H1 (cell line): ENCODE results near the gene RHO. TPM values are rescaled to one million over a fixed set of nuclear protein-coding genes. Genes with fewer than 3 reads are reported as not detected.

Source experiments
- CTCF ChIA-PET: fragments of 300-600 bp; sonication (Branson Sonifier 250); formaldehyde crosslinking; loops from one replicate; lab custom pipeline; 2021; ENCODE audit not compliant: partially characterized antibody; lab: Charles Lee
- POLR2A ChIA-PET: fragments of 300-600 bp; sonication (Branson Sonifier 250); formaldehyde crosslinking; loops from one replicate; lab custom pipeline; 2021; ENCODE audit warnings: inconsistent platforms; ENCODE audit not compliant: partially characterized antibody; lab: Charles Lee
- DNase-seq, 2 experiments: peaks; one replicate each; pipeline versions ENCODE4 v3.0.0 to v3.0.0-alpha.2; 2010 to 2022; ENCODE audit warnings: low spot score in 2 of 2, low read depth in 1 of 2, mixed read lengths in 1 of 2
- FAIRE-seq: peaks from 2 replicates; lab custom pipeline; 2011; peaks lifted over from hg19 to GRCh38; lab: Jason Lieb, UNC
- H2AFZ ChIP-seq: 2 replicates; pipeline ENCODE4 v1.8.1; 2012; ENCODE audit warnings: low read length, inconsistent platforms
- H2AK5ac ChIP-seq: 2 replicates; pipeline ENCODE4 v1.6.1; 2013; ENCODE audit warnings: low read depth, low read length
- H2BK120ac ChIP-seq: replicated peaks from 2 replicates; pipeline ENCODE3; 2013; ENCODE audit warnings: low read depth, low read length, inconsistent platforms
- H2BK12ac ChIP-seq: 2 replicates; pipeline ENCODE4 v1.6.1; 2013; ENCODE audit warnings: low read depth, low read length
- H2BK15ac ChIP-seq: 2 replicates; pipeline ENCODE4 v1.6.1; 2013; ENCODE audit warnings: low read length
- H2BK20ac ChIP-seq: 2 replicates; pipeline ENCODE4 v1.6.1; 2013; ENCODE audit warnings: low read length
- H2BK5ac ChIP-seq: 2 replicates; pipeline ENCODE4 v1.6.1; 2013; ENCODE audit warnings: low read depth, low read length
- H3K14ac ChIP-seq: 2 replicates; pipeline ENCODE4 v1.6.1; 2013; ENCODE audit warnings: inconsistent platforms; ENCODE audit not compliant: insufficient read length
- H3K18ac ChIP-seq: 2 replicates; pipeline ENCODE4 v1.6.1; 2013; ENCODE audit warnings: low read length; ENCODE audit errors: extremely low read depth
- H3K23ac ChIP-seq: 2 replicates; pipeline ENCODE4 v1.6.1; 2013; ENCODE audit warnings: inconsistent platforms; ENCODE audit not compliant: insufficient read length
- H3K23me2 ChIP-seq: 2 replicates; pipeline ENCODE4 v1.6.1; 2013; ENCODE audit warnings: low read depth, low read length
- H3K27ac ChIP-seq: 2 replicates; pipeline ENCODE4 v1.6.1; 2011; ENCODE audit warnings: low read depth, low read length, inconsistent platforms
- H3K27me3 ChIP-seq, 4 experiments: replicated peaks in 1 of 4; 1 replicate in 1 of 4; 2 replicates in 3 of 4; pipeline versions ENCODE4 v1.6.1 to v1.8.1; 2011 to 2013; ENCODE audit warnings: low read length in 3 of 4, mild to moderate bottlenecking in 3 of 4, inconsistent platforms in 2 of 4, mixed read lengths in 2 of 4, moderate library complexity in 1 of 4; ENCODE audit not compliant: control insufficient read depth in 3 of 4, insufficient read depth in 3 of 4; ENCODE audit errors: extremely low read depth in 1 of 4
- H3K36me3 ChIP-seq, 4 experiments: 2 replicates each; pipeline versions ENCODE4 v1.6.1 to v1.8.1; 2011 to 2013; ENCODE audit warnings: mild to moderate bottlenecking in 4 of 4, low read length in 3 of 4, moderate library complexity in 2 of 4, control low read depth in 1 of 4, inconsistent platforms in 1 of 4; ENCODE audit not compliant: insufficient read depth in 4 of 4, control insufficient read depth in 2 of 4
- H3K4ac ChIP-seq: replicated peaks from 2 replicates; pipeline ENCODE3; 2013; ENCODE audit warnings: low read length, low read depth, mixed read lengths, inconsistent platforms; ENCODE audit not compliant: insufficient read length
- H3K4me1 ChIP-seq, 4 experiments: replicated peaks in 1 of 4; 1 replicate in 1 of 4; 2 replicates in 3 of 4; pipeline versions ENCODE4 v1.6.1 to v1.8.1; 2011 to 2013; ENCODE audit warnings: low read length in 3 of 4, inconsistent platforms in 2 of 4, mixed read lengths in 1 of 4; ENCODE audit not compliant: insufficient read depth in 4 of 4, control insufficient read depth in 3 of 4
- H3K4me2 ChIP-seq, 2 experiments: 2 replicates each; pipeline versions ENCODE4 v1.6.1 to v1.8.1; 2011 to 2013; ENCODE audit warnings: low read depth in 2 of 2, low read length in 2 of 2, control low read depth in 1 of 2, inconsistent platforms in 1 of 2, mild to moderate bottlenecking in 1 of 2; ENCODE audit not compliant: insufficient read depth in 1 of 2
- H3K4me3 ChIP-seq, 4 experiments: fragments of 200-600, 300-600 bp in 1 of 4; sonication (generic), shearing (Covaris generic), sonication (Bioruptor Twin) in 1 of 4; 2 replicates each; pipeline versions ENCODE4 v1.5.1 to v1.8.1; 2011 to 2016; ENCODE audit warnings: low read length in 4 of 4, low read depth in 3 of 4, control low read depth in 2 of 4, inconsistent platforms in 2 of 4, mild to moderate bottlenecking in 2 of 4, mixed read lengths in 1 of 4, moderate library complexity in 1 of 4; ENCODE audit not compliant: insufficient read depth in 2 of 4; ENCODE audit errors: extremely low read depth in 1 of 4
- H3K56ac ChIP-seq: replicated peaks from 2 replicates; pipeline ENCODE3; 2013; ENCODE audit warnings: low read depth, mild to moderate bottlenecking, mixed read lengths, low read length, inconsistent platforms; ENCODE audit not compliant: insufficient read length
- H3K79me1 ChIP-seq: 2 replicates; pipeline ENCODE4 v1.6.1; 2013; ENCODE audit warnings: low read depth, low read length, control low read depth
- H3K79me2 ChIP-seq, 2 experiments: 2 replicates each; pipeline versions ENCODE4 v1.6.1 to v1.8.1; 2012 to 2013; ENCODE audit warnings: low read length in 2 of 2, mild to moderate bottlenecking in 2 of 2, inconsistent platforms in 1 of 2; ENCODE audit not compliant: insufficient read depth in 2 of 2, control insufficient read depth in 1 of 2
- H3K9ac ChIP-seq, 4 experiments: replicated peaks in 1 of 4; 1 replicate in 1 of 4; 2 replicates in 3 of 4; pipeline versions ENCODE4 v1.6.1 to v1.8.1; 2011 to 2013; ENCODE audit warnings: low read depth in 3 of 4, low read length in 3 of 4, control low read depth in 2 of 4, mild to moderate bottlenecking in 2 of 4, moderate library complexity in 2 of 4, inconsistent platforms in 1 of 4; ENCODE audit errors: extremely low read depth in 1 of 4
- H3K9me3 ChIP-seq, 2 experiments: 2 replicates each; pipeline versions ENCODE4 v1.6.1 to v1.8.1; 2012 to 2013; ENCODE audit warnings: mild to moderate bottlenecking in 2 of 2, moderate library complexity in 2 of 2, control low read depth in 1 of 2, inconsistent platforms in 1 of 2, low read depth in 1 of 2, low read length in 1 of 2, mixed read lengths in 1 of 2; ENCODE audit not compliant: insufficient read depth in 2 of 2
- H4K20me1 ChIP-seq, 2 experiments: replicated peaks in 1 of 2; 2 replicates each; pipeline versions ENCODE3 to v1.8.1; 2011 to 2013; ENCODE audit warnings: inconsistent platforms in 2 of 2, low read length in 2 of 2, mild to moderate bottlenecking in 1 of 2; ENCODE audit not compliant: insufficient read depth in 2 of 2, control insufficient read depth in 1 of 2
- H4K5ac ChIP-seq: 2 replicates; pipeline ENCODE4 v1.6.1; 2013; ENCODE audit warnings: low read length, low read depth, mixed read lengths, inconsistent platforms; ENCODE audit not compliant: insufficient read length
- H4K8ac ChIP-seq: 2 replicates; pipeline ENCODE4 v1.8.0; 2013; ENCODE audit warnings: mild to moderate bottlenecking, moderate library complexity, low read length, inconsistent platforms; ENCODE audit not compliant: insufficient read depth; ENCODE audit errors: extremely low read depth
- H4K91ac ChIP-seq: replicated peaks from 2 replicates; pipeline ENCODE3; 2013; ENCODE audit warnings: low read length, mixed read lengths, inconsistent platforms; ENCODE audit not compliant: insufficient read length
- ASH2L ChIP-seq: fragments of 200-600, 300-600 bp; sonication (generic); IDR thresholded peaks from one replicate; pipeline ENCODE4 v1.7.1; 2017; ENCODE audit warnings: low read length
- BACH1 ChIP-seq: IDR thresholded peaks from 2 replicates; pipeline ENCODE4 v1.6.1; 2012; ENCODE audit warnings: low read length, improper control_type of control experiment
- GABPA ChIP-seq: IDR thresholded peaks from 2 replicates; pipeline ENCODE4 v1.6.1; 2011; ENCODE audit warnings: mild to moderate bottlenecking, low read length, moderate library complexity, borderline replicate concordance; ENCODE audit not compliant: insufficient read depth
- HDAC6 ChIP-seq: IDR thresholded peaks from one replicate; pipeline ENCODE4 v1.7.1; 2012; ENCODE audit warnings: low read depth, mild to moderate bottlenecking, inconsistent platforms, low read length, moderate library complexity
- KDM1A ChIP-seq: fragments of 200-600, 300-600 bp; sonication (generic); IDR thresholded peaks from 2 replicates; pipeline ENCODE4 v1.7.1; 2016; ENCODE audit warnings: mild to moderate bottlenecking, low read length, borderline replicate concordance
- POLR2AphosphoS5 ChIP-seq: IDR thresholded peaks from 2 replicates; pipeline ENCODE4 v1.6.1; 2011; ENCODE audit warnings: low read depth, low read length
- SUZ12 ChIP-seq: fragments of 200-600 bp; sonication (generic); IDR thresholded peaks from 2 replicates; pipeline ENCODE4 v1.6.1; 2012; ENCODE audit warnings: mild to moderate bottlenecking, inconsistent platforms, low read length, moderate library complexity, mixed read lengths
- WGBS, 2 experiments: shearing (Covaris generic) in 1 of 2; methylation state at CpG; one replicate each; pipeline versions ENCODE4 v1.1.6 to v1.1.7; 2013 to 2015; ENCODE audit warnings: low lambda C conversion rate in 2 of 2, mixed read lengths in 2 of 2, inconsistent platforms in 1 of 2, low coverage in 1 of 2, missing lambda C conversion rate in 1 of 2; ENCODE audit not compliant: insufficient replicate concordance in 2 of 2, insufficient coverage in 1 of 2, insufficient read length in 1 of 2; ENCODE audit errors: extremely low coverage in 1 of 2, missing lambda C conversion rate in 1 of 2; 5-methylcytosine and 5-hydroxymethylcytosine counted together
- polyA plus RNA-seq, 7 experiments: library from polyadenylated mRNA; depleted of rRNA in 3 of 7; stranded (reverse) in 5 of 7; unstranded in 2 of 7; fragments of >200 nt in 5 of 7; fragments of 200-250 nt in 2 of 7; gene quantifications; 1 replicate in 5 of 7; 2 replicates in 1 of 7; 4 replicates in 1 of 7; pipeline versions ENCODE4 v1.2.1 to v1.2.3, GENCODE V29; 2011 to 2013; ENCODE audit warnings: missing spikeins in 2 of 7, mixed read lengths in 2 of 7
- total RNA-seq: library from RNA; stranded (reverse); fragmentation: NEBNext Ultra II Directional; extraction: Animal tissue kit (Norgen Biotek cat#: 25700); gene quantifications from 2 replicates; pipeline ENCODE4 v1.2.1, GENCODE V29; 2021
- TF ChIP-seq, protein P1 (sequence below): IDR thresholded peaks from 2 replicates; pipeline ENCODE4 v1.6.1; 2012; ENCODE audit warnings: low read length, inconsistent platforms

The RHO gene
- total and polyA plus RNA-seq, 2 of the 8 experiments (the other 6 are each of a cell fraction or from before 2014, with no cell fraction given), result not detected

DNA sequence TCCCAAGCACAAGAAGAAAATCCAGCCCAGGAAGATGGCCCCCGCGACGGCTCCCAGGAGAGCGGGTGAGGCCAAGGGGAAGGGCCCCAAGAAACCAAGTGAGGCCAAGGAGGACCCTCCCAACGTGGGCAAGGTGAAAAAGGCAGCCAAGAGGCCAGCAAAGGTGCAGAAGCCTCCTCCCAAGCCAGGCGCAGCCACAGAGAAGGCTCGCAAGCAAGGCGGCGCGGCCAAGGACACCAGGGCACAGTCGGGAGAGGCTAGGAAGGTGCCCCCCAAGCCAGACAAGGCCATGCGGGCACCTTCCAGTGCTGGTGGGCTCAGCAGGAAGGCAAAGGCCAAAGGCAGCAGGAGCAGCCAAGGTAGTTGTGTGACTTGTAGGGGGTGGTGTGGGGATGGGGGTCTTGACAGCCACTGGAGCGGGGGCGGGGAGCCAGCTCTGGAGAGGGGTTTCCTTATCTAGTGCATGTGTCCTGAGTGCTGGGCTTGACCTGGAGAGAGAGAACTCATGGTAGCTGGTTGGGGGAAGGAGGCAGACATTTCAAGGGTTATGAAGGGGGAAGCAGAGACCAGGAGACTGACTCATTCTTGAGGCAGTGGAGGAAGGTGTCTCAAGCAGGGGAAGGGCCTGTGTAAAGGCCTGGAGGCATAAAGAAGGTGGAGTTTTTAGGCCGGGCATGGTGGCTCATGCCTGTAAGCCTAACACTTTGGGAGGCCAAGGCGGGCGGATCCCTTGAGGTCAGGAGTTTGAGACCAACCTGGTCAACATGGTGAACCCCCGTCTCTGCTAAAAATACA, 20.8 kb downstream of the RHO start:
- Histone ChIP-seq H3K4ac (no peak overlapping the region), H4K91ac (no peak overlapping the region), H3K79me2 (no peaks in the 10 kb centered on the region), H2BK120ac (no peak overlapping the region), H3K4me1 (peaks cover 3 to 10% (median 5%) of the 10 kb centered on the region in 4 experiments; a peak in 6 of 7 replicates), H3K79me1 (no peaks in the 10 kb centered on the region), H3K23ac (no peak overlapping the region), H4K8ac (no peak overlapping the region), H2AFZ (no peak overlapping the region), H3K56ac (no peak overlapping the region), H2AK5ac (no peak overlapping the region), H3K9ac (no peak overlapping the region), H2BK15ac (no peak overlapping the region), H3K18ac (no peak overlapping the region), H3K36me3 (no peaks in the 10 kb centered on the region), H2BK12ac (no peak overlapping the region), H3K14ac (no peak overlapping the region), H4K5ac (no peak overlapping the region), H3K27me3 (no peaks in the 10 kb centered on the region), H3K27ac (no peak overlapping the region), H3K9me3 (no peaks in the 10 kb centered on the region), H4K20me1 (no peaks in the 10 kb centered on the region), H3K4me3 (no peak overlapping the region), H2BK20ac (no peak overlapping the region), H2BK5ac (no peak overlapping the region), H3K23me2 (no peaks in the 10 kb centered on the region; the same call in 1 of the 2 replicates), H3K4me2 (no peak overlapping the region)
- POLR2A ChIA-PET, result no interaction called here
- no peak for DNase-seq
- FAIRE-seq, result no peak
- WGBS, 2 experiments, result 90% methylated on average over 15 of the region's 18 CpGs; no CpG with 5 or more reads in 1 of the 2 experiments
- TF ChIP-seq KDM1A (no peak), BACH1 (no peak), HDAC6 (no peak), SUZ12 (no peak), POLR2AphosphoS5 (no peak), GABPA (no peak), ASH2L (no peak)
- TF ChIP-seq, protein P1, sequence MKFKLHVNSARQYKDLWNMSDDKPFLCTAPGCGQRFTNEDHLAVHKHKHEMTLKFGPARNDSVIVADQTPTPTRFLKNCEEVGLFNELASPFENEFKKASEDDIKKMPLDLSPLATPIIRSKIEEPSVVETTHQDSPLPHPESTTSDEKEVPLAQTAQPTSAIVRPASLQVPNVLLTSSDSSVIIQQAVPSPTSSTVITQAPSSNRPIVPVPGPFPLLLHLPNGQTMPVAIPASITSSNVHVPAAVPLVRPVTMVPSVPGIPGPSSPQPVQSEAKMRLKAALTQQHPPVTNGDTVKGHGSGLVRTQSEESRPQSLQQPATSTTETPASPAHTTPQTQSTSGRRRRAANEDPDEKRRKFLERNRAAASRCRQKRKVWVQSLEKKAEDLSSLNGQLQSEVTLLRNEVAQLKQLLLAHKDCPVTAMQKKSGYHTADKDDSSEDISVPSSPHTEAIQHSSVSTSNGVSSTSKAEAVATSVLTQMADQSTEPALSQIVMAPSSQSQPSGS, result no peak
- CTCF ChIA-PET, result interaction anchor here (1.2 to 11.3 kb wide), 4 partner anchors 9 to 79 kb away, joined by 3 to 93 read pairs (median 4); no protein-coding TSS in a partner anchor
